T-helper 9 cell (primary cell): ENCODE measurements around the gene RNASE9.
"Not testable (repeated sequence)": the region's sequence is repeated elsewhere in the genome, so short reads cannot be mapped to it uniquely, and the experiment has no call there.

Source experiments
- DNase-seq: peaks from one replicate; pipeline ENCODE4 v3.0.0-alpha.2; 2020

The RNASE9 gene

GRCh38 chr14:20515846-20516245 is 45.0 kb downstream of the RNASE9 start:
- DNase-seq, result no peak

- DNase-seq, result no peak
These were observed 48.5 kb downstream of the RNASE9 start for GRCh38 chr14:20512177-20512905.

GRCh38 chr14:20508367-20508766 is 52.5 kb downstream of the RNASE9 start:
- DNase-seq, result no peak

- not testable (repeated sequence) for DNase-seq
These were observed 53.3 kb downstream of the RNASE9 start for GRCh38 chr14:20507537-20507936.

GRCh38 chr14:20506752-20507151 is 54.1 kb downstream of the RNASE9 start:
- not testable (repeated sequence) for DNase-seq

GRCh38 chr14:20506276-20506675 is 54.6 kb downstream of the RNASE9 start:
- not testable (repeated sequence) for DNase-seq
